Measurements from ENCODE around the gene EED.
"Not testable (repeated sequence)": the region's sequence is repeated elsewhere in the genome, so short reads cannot be mapped to it uniquely, and the experiment has no call there.

Gene EED

GRCh38 chr11:86301742-86302091, 57.2 kb downstream of the EED start:
- DNase-seq, result no peak

GRCh38 chr11:86302092-86302793, 57.7 kb downstream of the EED start, which contains the start of gene HIKESHI:
TSS of gene HIKESHI (plus strand) at chr11:86302240. CDS start at chr11:86302449, 209 bp downstream.
- peak; percentile 91 for DNase-seq

GRCh38 chr11:86303257-86303656, 58.7 kb downstream of the EED start:
- no peak for DNase-seq

- not testable (repeated sequence) for DNase-seq
These were observed 64.2 kb downstream of the EED start for GRCh38 chr11:86308710-86309109.

- no peak for DNase-seq
These were observed 69.2 kb downstream of the EED start for GRCh38 chr11:86313793-86314192.

GRCh38 chr11:86314636-86315035, 70.1 kb downstream of the EED start:
- no peak for DNase-seq
